Measurements from ENCODE around the gene METTL27. TPM values are rescaled to one million over a fixed set of nuclear protein-coding genes. Genes with fewer than 3 reads are reported as not detected.

METTL27 gene
- total and polyA plus RNA-seq, 9 of the 15 experiments (the other 6 are each of a cell fraction or from before 2014, with no cell fraction given) = 0.08 to 0.82 (median 0.33) TPM; not detected in 4

DNA sequence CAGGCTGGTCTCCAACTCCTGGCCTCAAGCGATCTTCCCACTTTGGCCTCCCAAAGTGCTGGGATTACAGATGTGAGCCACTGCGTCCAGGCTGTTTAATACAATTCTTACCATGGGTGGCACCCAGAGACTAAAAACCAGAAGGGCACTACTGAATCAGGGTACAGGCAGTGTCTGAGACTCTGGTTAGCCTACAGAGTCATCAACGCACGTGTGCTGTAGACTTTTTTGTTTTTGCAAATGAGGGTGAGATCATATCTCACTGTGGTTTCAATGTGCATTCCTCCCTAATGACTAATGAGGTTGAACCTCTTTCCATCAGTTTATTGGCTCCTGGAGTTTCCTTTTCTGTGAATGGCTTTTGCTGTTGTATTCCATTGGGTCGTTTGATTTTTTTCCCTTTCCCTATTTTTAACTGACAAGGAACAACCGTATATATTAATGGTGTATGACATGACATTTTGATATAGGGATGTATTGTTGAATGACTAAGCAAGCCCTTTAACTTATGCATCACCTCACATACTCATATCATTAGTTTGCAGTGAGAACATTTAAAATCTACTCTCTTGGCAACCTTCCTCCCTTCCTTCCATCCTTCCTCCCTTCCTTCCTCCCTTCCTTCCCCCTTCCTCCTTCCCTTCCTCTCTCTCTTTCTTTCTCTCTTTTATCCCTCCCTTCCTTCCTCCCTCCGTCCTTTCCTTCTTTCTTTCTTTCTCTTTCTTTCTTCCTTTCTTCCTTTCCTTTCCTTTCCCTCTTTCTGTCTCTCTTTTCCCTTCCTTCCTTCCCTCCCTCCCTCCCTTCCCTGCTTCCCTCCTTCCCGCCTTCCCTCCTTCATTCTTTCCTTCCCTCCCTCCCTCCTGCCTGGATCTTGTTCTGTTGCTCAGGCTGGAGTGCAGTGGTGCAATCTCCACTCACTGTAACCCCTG, 9.4 kb upstream of the METTL27 start (continued):
- TF ChIP-seq, protein P1, sequence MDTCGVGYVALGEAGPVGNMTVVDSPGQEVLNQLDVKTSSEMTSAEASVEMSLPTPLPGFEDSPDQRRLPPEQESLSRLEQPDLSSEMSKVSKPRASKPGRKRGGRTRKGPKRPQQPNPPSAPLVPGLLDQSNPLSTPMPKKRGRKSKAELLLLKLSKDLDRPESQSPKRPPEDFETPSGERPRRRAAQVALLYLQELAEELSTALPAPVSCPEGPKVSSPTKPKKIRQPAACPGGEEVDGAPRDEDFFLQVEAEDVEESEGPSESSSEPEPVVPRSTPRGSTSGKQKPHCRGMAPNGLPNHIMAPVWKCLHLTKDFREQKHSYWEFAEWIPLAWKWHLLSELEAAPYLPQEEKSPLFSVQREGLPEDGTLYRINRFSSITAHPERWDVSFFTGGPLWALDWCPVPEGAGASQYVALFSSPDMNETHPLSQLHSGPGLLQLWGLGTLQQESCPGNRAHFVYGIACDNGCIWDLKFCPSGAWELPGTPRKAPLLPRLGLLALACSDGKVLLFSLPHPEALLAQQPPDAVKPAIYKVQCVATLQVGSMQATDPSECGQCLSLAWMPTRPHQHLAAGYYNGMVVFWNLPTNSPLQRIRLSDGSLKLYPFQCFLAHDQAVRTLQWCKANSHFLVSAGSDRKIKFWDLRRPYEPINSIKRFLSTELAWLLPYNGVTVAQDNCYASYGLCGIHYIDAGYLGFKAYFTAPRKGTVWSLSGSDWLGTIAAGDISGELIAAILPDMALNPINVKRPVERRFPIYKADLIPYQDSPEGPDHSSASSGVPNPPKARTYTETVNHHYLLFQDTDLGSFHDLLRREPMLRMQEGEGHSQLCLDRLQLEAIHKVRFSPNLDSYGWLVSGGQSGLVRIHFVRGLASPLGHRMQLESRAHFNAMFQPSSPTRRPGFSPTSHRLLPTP (IDR thresholded peaks at IDR 0.05; ENCODE audit: borderline replicate concordance, extremely low read depth, insufficient read length) = no peak
- TF ChIP-seq HMGN3 (IDR thresholded peaks at IDR 0.05; ENCODE audit: borderline replicate concordance, extremely low read depth, insufficient read length, low read depth, low read length) = no peak
- no peak for TF ChIP-seq SP2 (IDR thresholded peaks at IDR 0.05; ENCODE audit: extremely low read depth, low read depth, low read length, poor library complexity, severe bottlenecking)
- TF ChIP-seq, protein P2, sequence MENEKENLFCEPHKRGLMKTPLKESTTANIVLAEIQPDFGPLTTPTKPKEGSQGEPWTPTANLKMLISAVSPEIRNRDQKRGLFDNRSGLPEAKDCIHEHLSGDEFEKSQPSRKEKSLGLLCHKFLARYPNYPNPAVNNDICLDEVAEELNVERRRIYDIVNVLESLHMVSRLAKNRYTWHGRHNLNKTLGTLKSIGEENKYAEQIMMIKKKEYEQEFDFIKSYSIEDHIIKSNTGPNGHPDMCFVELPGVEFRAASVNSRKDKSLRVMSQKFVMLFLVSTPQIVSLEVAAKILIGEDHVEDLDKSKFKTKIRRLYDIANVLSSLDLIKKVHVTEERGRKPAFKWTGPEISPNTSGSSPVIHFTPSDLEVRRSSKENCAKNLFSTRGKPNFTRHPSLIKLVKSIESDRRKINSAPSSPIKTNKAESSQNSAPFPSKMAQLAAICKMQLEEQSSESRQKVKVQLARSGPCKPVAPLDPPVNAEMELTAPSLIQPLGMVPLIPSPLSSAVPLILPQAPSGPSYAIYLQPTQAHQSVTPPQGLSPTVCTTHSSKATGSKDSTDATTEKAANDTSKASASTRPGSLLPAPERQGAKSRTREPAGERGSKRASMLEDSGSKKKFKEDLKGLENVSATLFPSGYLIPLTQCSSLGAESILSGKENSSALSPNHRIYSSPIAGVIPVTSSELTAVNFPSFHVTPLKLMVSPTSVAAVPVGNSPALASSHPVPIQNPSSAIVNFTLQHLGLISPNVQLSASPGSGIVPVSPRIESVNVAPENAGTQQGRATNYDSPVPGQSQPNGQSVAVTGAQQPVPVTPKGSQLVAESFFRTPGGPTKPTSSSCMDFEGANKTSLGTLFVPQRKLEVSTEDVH (IDR thresholded peaks at IDR 0.05; ENCODE audit: low read depth, partially characterized antibody) = peak; percentile 23
- TF ChIP-seq, protein P3, sequence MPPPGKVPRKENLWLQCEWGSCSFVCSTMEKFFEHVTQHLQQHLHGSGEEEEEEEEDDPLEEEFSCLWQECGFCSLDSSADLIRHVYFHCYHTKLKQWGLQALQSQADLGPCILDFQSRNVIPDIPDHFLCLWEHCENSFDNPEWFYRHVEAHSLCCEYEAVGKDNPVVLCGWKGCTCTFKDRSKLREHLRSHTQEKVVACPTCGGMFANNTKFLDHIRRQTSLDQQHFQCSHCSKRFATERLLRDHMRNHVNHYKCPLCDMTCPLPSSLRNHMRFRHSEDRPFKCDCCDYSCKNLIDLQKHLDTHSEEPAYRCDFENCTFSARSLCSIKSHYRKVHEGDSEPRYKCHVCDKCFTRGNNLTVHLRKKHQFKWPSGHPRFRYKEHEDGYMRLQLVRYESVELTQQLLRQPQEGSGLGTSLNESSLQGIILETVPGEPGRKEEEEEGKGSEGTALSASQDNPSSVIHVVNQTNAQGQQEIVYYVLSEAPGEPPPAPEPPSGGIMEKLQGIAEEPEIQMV (tag; conservative IDR thresholded peaks at IDR 0.05; ENCODE audit: low read depth) = no peak
- TF ChIP-seq HSF4 (CRISPR knock-in tag; IDR thresholded peaks at IDR 0.05; ENCODE audit: borderline replicate concordance) = no peak
- TF ChIP-seq HDAC6 (IDR thresholded peaks at IDR 0.05; ENCODE audit: low read depth, low read length) = no peak
- TF ChIP-seq ZSCAN32 (CRISPR knock-in tag; IDR thresholded peaks at IDR 0.05) = no peak
- TF ChIP-seq CEBPZ (IDR thresholded peaks at IDR 0.05; ENCODE audit: borderline replicate concordance, low read depth, low read length) = no peak
- TF ChIP-seq ZBTB8A (IDR thresholded peaks at IDR 0.05; ENCODE audit: partially characterized antibody) = no peak
- TF ChIP-seq ZBTB43 (CRISPR knock-in tag; IDR thresholded peaks at IDR 0.05) = no peak
- no peak for TF ChIP-seq RBM17 (IDR thresholded peaks at IDR 0.05; ENCODE audit: borderline replicate concordance, low read depth, low read length)
